Endometrium (tissue), 2 donors: ENCODE results near the gene GNAZ.

ENCODE experiments used
- FAIRE-seq: peaks from 2 replicates; lab custom pipeline; 2012; peaks lifted over from hg19 to GRCh38; lab: Jason Lieb, UNC
- donor health status: control.
- donor health status: control.

The GNAZ gene

GRCh38 chr22:23119494-23120414 lies 49.4 kb downstream of the GNAZ start:
- no peak for FAIRE-seq

GRCh38 chr22:23120415-23120899 lies 50.1 kb downstream of the GNAZ start:
- no peak for FAIRE-seq

- no peak for FAIRE-seq
Measured at GRCh38 chr22:23121000-23121421, 50.7 kb downstream of the GNAZ start.

GRCh38 chr22:23121424-23121823 lies 51.1 kb downstream of the GNAZ start:
- no peak for FAIRE-seq

- no peak for FAIRE-seq
Measured at GRCh38 chr22:23122216-23122957, 52.1 kb downstream of the GNAZ start.

- no peak for FAIRE-seq
Measured at GRCh38 chr22:23122992-23123803, 52.9 kb downstream of the GNAZ start.

- FAIRE-seq: no peak
Measured at GRCh38 chr22:23123804-23124254, 53.5 kb downstream of the GNAZ start.

- FAIRE-seq: no peak
Measured at GRCh38 chr22:23124611-23125511, 54.5 kb downstream of the GNAZ start.

GRCh38 chr22:23125512-23126103 lies 55.3 kb downstream of the GNAZ start:
- FAIRE-seq: no peak

- FAIRE-seq: no peak
Measured at GRCh38 chr22:23126165-23127054, 56.1 kb downstream of the GNAZ start.

GRCh38 chr22:23127055-23127756 lies 56.9 kb downstream of the GNAZ start:
- no peak for FAIRE-seq

- no peak for FAIRE-seq
Measured at GRCh38 chr22:23127788-23128187, 57.5 kb downstream of the GNAZ start.

GRCh38 chr22:23128269-23129108 lies 58.2 kb downstream of the GNAZ start:
- no peak for FAIRE-seq

GRCh38 chr22:23129149-23129548 lies 58.8 kb downstream of the GNAZ start:
- no peak for FAIRE-seq

- no peak for FAIRE-seq
Measured at GRCh38 chr22:23130697-23131096, 60.4 kb downstream of the GNAZ start.

- no peak for FAIRE-seq
Measured at GRCh38 chr22:23131931-23132330, 61.6 kb downstream of the GNAZ start.

- no peak for FAIRE-seq
Measured at GRCh38 chr22:23132376-23133091, 62.2 kb downstream of the GNAZ start.
